ENCODE data around the gene ZNF740.
"Not testable (repeated sequence)": the region's sequence is repeated elsewhere in the genome, so short reads cannot be mapped to it uniquely, and the experiment has no call there.

ZNF740 gene

GRCh38 chr12:53160000-53160399 is 20.5 kb upstream of the ZNF740 start:
- H3K9me3 ChIP-seq (ENCODE audit: control insufficient read depth, insufficient read depth, low read length): no peaks in the 10 kb centered on the region
- H3K4me1 ChIP-seq (ENCODE audit: control insufficient read depth, insufficient read depth, low read length): peaks cover 4% of the 10 kb centered on the region; the same call in 1 of the 2 replicates
- no peak overlapping the region for H3K27ac ChIP-seq (ENCODE audit: low read depth, low read length)
- no peak overlapping the region for H3K4me3 ChIP-seq (ENCODE audit: low read depth, low read length)
- no peak overlapping the region for H3K9ac ChIP-seq (ENCODE audit: low read depth, low read length)
- peaks cover 22% of the 10 kb centered on the region for H3K27me3 ChIP-seq (ENCODE audit: control insufficient read depth, insufficient read depth, low read length)
- H3K36me3 ChIP-seq (ENCODE audit: control insufficient read depth, insufficient read depth, low read length): no peaks in the 10 kb centered on the region

DNA sequence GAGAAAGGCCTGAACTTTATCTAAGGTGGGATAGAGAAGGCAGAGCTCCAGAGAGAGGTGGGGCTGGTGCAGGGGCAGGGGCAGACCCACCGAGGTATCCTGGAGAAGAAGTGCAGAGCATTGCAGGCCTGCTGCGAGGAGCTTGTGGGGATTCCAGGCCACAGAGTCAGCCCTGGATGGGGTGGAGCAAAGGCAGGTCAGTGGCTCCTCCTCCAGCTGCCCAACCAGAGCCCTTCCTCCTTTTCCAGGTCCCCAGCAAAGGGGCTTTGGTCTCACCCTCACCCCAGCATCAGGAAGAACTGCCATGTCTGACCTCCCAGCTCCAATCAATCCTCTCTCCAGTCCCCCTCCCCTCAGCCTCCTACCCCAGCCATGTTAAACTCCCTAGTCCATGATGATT is 19.8 kb upstream of the ZNF740 start:
- Histone ChIP-seq H3K4me3 (ENCODE audit: low read depth, low read length) (no peak overlapping the region), H3K27me3 (ENCODE audit: control insufficient read depth, insufficient read depth, low read length) (peaks cover 22% of the 10 kb centered on the region), H3K9me3 (ENCODE audit: control insufficient read depth, insufficient read depth, low read length) (no peaks in the 10 kb centered on the region), H3K4me1 (ENCODE audit: control insufficient read depth, insufficient read depth, low read length) (peaks cover 4% of the 10 kb centered on the region; the same call in 1 of the 2 replicates), H3K36me3 (ENCODE audit: control insufficient read depth, insufficient read depth, low read length) (no peaks in the 10 kb centered on the region), H3K27ac (ENCODE audit: low read depth, low read length) (no peak overlapping the region), H3K9ac (ENCODE audit: low read depth, low read length) (no peak overlapping the region)

GRCh38 chr12:53161119-53161911 is 19.2 kb upstream of the ZNF740 start:
- H3K9ac ChIP-seq (ENCODE audit: low read depth, low read length): no peak overlapping the region
- H3K9me3 ChIP-seq (ENCODE audit: control insufficient read depth, insufficient read depth, low read length): no peaks in the 10 kb centered on the region
- no peak overlapping the region for H3K27ac ChIP-seq (ENCODE audit: low read depth, low read length)
- H3K27me3 ChIP-seq (ENCODE audit: control insufficient read depth, insufficient read depth, low read length): peaks cover 22% of the 10 kb centered on the region
- no peaks in the 10 kb centered on the region for H3K36me3 ChIP-seq (ENCODE audit: control insufficient read depth, insufficient read depth, low read length)
- H3K4me1 ChIP-seq (ENCODE audit: control insufficient read depth, insufficient read depth, low read length): peaks cover 4% of the 10 kb centered on the region; the same call in 1 of the 2 replicates
- H3K4me3 ChIP-seq (ENCODE audit: low read depth, low read length): no peak overlapping the region

GRCh38 chr12:53163008-53163407 is 17.5 kb upstream of the ZNF740 start:
- H3K4me1 ChIP-seq (ENCODE audit: control insufficient read depth, insufficient read depth, low read length); H3K9me3 ChIP-seq (ENCODE audit: control insufficient read depth, insufficient read depth, low read length); H3K27ac ChIP-seq (ENCODE audit: low read depth, low read length); H3K9ac ChIP-seq (ENCODE audit: low read depth, low read length); H3K4me3 ChIP-seq (ENCODE audit: low read depth, low read length); H3K36me3 ChIP-seq (ENCODE audit: control insufficient read depth, insufficient read depth, low read length): not testable (repeated sequence)
- peaks cover 22% of the 10 kb centered on the region for H3K27me3 ChIP-seq (ENCODE audit: control insufficient read depth, insufficient read depth, low read length)

- no peaks in the 10 kb centered on the region for H3K9me3 ChIP-seq (ENCODE audit: control insufficient read depth, insufficient read depth, low read length)
- no peak overlapping the region for H3K27ac ChIP-seq (ENCODE audit: low read depth, low read length)
- peaks cover 24% of the 10 kb centered on the region for H3K27me3 ChIP-seq (ENCODE audit: control insufficient read depth, insufficient read depth, low read length)
- H3K4me1 ChIP-seq (ENCODE audit: control insufficient read depth, insufficient read depth, low read length): no peaks in the 10 kb centered on the region
- no peaks in the 10 kb centered on the region for H3K36me3 ChIP-seq (ENCODE audit: control insufficient read depth, insufficient read depth, low read length)
- H3K4me3 ChIP-seq (ENCODE audit: low read depth, low read length): no peak overlapping the region
- no peak overlapping the region for H3K9ac ChIP-seq (ENCODE audit: low read depth, low read length)
Measured at GRCh38 chr12:53166837-53167236, 13.7 kb upstream of the ZNF740 start.

GRCh38 chr12:53169644-53170043 is 10.9 kb upstream of the ZNF740 start:
- peaks cover 52% of the 10 kb centered on the region for H3K27me3 ChIP-seq (ENCODE audit: control insufficient read depth, insufficient read depth, low read length)
- no peak overlapping the region for H3K27ac ChIP-seq (ENCODE audit: low read depth, low read length)
- no peaks in the 10 kb centered on the region for H3K36me3 ChIP-seq (ENCODE audit: control insufficient read depth, insufficient read depth, low read length)
- H3K4me1 ChIP-seq (ENCODE audit: control insufficient read depth, insufficient read depth, low read length): peaks cover under 1% of the 10 kb centered on the region; the same call in 1 of the 2 replicates
- no peak overlapping the region for H3K4me3 ChIP-seq (ENCODE audit: low read depth, low read length)
- no peak overlapping the region for H3K9ac ChIP-seq (ENCODE audit: low read depth, low read length)
- H3K9me3 ChIP-seq (ENCODE audit: control insufficient read depth, insufficient read depth, low read length): no peaks in the 10 kb centered on the region

DNA sequence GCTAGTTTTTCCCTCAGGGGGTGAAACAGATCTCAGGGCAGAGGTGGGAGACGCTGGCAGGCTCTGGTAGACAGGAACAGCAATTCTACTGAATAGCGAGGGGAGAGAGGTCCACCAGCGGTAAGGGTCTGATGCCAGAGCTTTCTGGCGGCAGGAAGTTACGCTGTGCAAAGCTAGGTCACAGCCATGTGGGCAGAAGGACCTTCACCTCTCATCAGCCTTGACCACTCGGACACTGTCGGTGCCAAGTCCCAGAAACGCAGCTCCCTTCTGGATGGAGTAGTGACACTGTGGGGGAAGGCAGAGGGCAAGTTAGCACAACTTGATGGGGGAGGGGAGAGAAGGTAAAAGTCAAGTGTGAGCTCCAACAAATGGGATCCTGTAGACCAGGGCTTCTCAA is 10.3 kb upstream of the ZNF740 start:
- H3K9ac ChIP-seq (ENCODE audit: low read depth, low read length): no peak overlapping the region
- no peaks in the 10 kb centered on the region for H3K9me3 ChIP-seq (ENCODE audit: control insufficient read depth, insufficient read depth, low read length)
- H3K36me3 ChIP-seq (ENCODE audit: control insufficient read depth, insufficient read depth, low read length): no peaks in the 10 kb centered on the region
- no peak overlapping the region for H3K27ac ChIP-seq (ENCODE audit: low read depth, low read length)
- no peak overlapping the region for H3K4me3 ChIP-seq (ENCODE audit: low read depth, low read length)
- H3K4me1 ChIP-seq (ENCODE audit: control insufficient read depth, insufficient read depth, low read length): peaks cover 3% of the 10 kb centered on the region
- peaks cover 55% of the 10 kb centered on the region for H3K27me3 ChIP-seq (ENCODE audit: control insufficient read depth, insufficient read depth, low read length)

GRCh38 chr12:53170876-53171724 is 9.4 kb upstream of the ZNF740 start:
- Histone ChIP-seq H3K36me3 (ENCODE audit: control insufficient read depth, insufficient read depth, low read length) (no peaks in the 10 kb centered on the region), H3K9me3 (ENCODE audit: control insufficient read depth, insufficient read depth, low read length) (no peaks in the 10 kb centered on the region), H3K9ac (ENCODE audit: low read depth, low read length) (no peak overlapping the region), H3K27me3 (ENCODE audit: control insufficient read depth, insufficient read depth, low read length) (peaks cover 64% of the 10 kb centered on the region), H3K4me3 (ENCODE audit: low read depth, low read length) (no peak overlapping the region), H3K4me1 (ENCODE audit: control insufficient read depth, insufficient read depth, low read length) (peaks cover 9% of the 10 kb centered on the region), H3K27ac (ENCODE audit: low read depth, low read length) (no peak overlapping the region)

DNA sequence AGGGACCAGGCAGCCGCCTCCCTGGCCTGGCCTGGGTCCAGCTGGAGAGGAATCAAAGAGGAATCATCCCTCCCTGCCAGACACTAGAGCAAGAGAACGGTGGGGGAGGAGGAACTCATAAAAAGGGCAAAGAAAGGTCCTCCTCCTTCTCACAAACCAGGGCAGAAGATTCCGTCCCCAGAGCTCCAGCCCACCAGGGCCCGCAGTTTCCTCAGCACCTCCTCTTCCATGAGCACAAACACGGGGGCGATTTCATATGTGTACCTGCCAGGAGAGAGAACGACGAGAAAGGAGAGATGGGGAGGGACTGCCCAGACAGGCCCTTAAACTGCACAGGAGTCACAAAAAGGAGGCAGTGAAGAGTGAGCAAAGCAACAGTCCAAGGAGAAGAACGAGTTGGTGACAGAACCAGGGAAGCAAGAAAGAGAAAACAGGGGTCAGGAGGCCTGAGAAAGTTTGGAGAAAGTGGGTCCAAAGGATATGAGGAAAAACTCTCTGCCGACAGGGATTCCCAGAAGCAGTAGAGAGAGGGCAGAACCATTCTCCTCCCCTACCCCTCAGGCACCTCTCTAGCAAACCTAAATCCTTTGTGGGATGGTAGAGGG is 8.7 kb upstream of the ZNF740 start:
- Histone ChIP-seq H3K27ac (ENCODE audit: low read depth, low read length) (no peak overlapping the region), H3K9me3 (ENCODE audit: control insufficient read depth, insufficient read depth, low read length) (no peaks in the 10 kb centered on the region), H3K4me3 (ENCODE audit: low read depth, low read length) (no peak overlapping the region), H3K9ac (ENCODE audit: low read depth, low read length) (no peak overlapping the region), H3K27me3 (ENCODE audit: control insufficient read depth, insufficient read depth, low read length) (peaks cover 71% of the 10 kb centered on the region), H3K36me3 (ENCODE audit: control insufficient read depth, insufficient read depth, low read length) (no peaks in the 10 kb centered on the region), H3K4me1 (ENCODE audit: control insufficient read depth, insufficient read depth, low read length) (peaks cover 9% of the 10 kb centered on the region)

DNA sequence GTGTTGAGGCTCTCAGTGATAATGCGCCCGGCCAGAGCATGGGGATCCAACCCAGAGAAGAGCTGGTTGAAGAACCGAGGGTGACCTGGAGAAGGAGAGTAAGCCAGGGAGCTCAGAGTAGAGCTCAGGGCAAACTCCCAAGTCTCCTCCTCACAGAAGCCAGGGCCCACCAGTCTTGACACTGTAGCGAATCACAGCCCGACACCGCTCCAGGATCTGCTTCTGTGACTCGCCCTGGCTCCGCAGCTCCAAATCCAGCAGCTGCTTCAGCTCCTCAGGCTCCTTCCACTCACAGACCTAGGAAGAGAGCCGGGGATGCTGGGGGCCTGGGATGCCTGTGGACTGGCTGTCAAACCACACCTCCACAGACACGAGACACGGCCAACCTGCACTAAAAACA is 8.2 kb upstream of the ZNF740 start:
- no peak overlapping the region for H3K27ac ChIP-seq (ENCODE audit: low read depth, low read length)
- no peak overlapping the region for H3K4me3 ChIP-seq (ENCODE audit: low read depth, low read length)
- peaks cover 77% of the 10 kb centered on the region for H3K27me3 ChIP-seq (ENCODE audit: control insufficient read depth, insufficient read depth, low read length)
- H3K36me3 ChIP-seq (ENCODE audit: control insufficient read depth, insufficient read depth, low read length): no peaks in the 10 kb centered on the region
- H3K9ac ChIP-seq (ENCODE audit: low read depth, low read length): no peak overlapping the region
- H3K4me1 ChIP-seq (ENCODE audit: control insufficient read depth, insufficient read depth, low read length): peaks cover 9% of the 10 kb centered on the region
- H3K9me3 ChIP-seq (ENCODE audit: control insufficient read depth, insufficient read depth, low read length): no peaks in the 10 kb centered on the region

Measured in HUES48 (cell line).